Measurements from ENCODE around the gene SDK2.
A peak's percentile ranks its signal among the peaks of the same experiment; 100 is the strongest.

The SDK2 gene

DNA sequence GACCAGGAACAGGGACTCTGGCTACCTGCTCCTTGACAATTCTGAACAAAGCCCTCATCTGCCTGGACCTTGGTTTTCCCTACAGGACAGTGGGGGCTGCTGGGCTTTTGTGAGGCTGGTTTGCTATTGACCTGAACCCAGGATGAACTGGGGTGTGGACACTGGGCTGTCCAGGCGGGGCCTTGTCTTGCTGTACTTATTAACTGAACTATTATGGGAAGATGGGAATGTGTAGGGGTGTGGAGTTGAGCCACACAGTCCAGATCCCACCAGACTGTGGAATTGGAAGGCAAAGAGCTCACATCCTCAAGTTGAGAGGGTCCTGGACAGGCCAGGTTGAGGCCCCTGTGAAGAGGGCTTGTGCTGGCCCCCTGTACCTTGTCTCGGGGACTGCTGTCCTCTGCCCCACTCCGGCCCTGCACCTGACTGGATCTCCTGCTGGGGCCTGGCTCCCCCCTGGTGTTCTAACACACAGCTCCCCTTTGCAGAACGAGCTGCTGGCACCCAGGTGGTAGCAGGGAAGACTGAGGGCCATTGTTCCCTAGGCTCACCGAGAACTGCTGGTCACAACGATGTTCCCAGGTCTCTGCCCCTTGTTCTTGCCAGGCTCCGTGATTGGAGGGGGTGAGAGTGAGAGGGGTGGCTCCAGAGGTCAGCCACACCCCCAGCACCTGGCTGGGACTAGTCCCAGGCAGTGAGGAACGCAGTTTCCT, 280.6 kb downstream of the SDK2 start:
- DNase-seq (ENCODE audit: low spot score): no peak

- no peak for DNase-seq (ENCODE audit: low spot score)
Measured at GRCh38 chr17:73362697-73363096, 281.5 kb downstream of the SDK2 start.

GRCh38 chr17:73360961-73361761, 283.1 kb downstream of the SDK2 start:
- no peak for DNase-seq (ENCODE audit: low spot score)

- no peak for DNase-seq (ENCODE audit: low spot score)
Measured at GRCh38 chr17:73359987-73360410, 284.2 kb downstream of the SDK2 start.

DNA sequence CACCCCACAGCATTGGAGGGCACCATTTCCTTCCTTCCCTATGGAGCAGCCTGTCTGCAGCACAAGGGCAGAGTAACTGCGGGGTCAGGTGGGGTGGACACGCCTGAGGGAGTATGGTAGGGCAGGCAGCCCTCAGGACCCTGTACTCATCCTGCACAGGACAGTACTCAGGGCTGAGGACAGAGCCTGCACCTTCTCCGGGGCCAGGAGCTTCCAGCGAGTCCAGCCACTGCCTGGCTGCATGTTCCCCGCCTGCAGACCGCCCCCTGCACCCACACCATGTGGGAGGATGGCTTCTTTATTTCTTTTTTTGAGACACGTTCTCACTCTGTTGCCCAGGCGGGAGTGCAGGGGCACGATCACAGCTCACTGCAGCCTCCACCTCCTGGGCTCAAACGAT, 284.9 kb downstream of the SDK2 start:
- DNase-seq (ENCODE audit: low spot score): no peak

- DNase-seq (ENCODE audit: low spot score): no peak
Measured at GRCh38 chr17:73358668-73359067, 285.6 kb downstream of the SDK2 start.

GRCh38 chr17:73357981-73358380, 286.3 kb downstream of the SDK2 start:
- DNase-seq (ENCODE audit: low spot score): no peak

GRCh38 chr17:73357318-73357717, 286.9 kb downstream of the SDK2 start:
- DNase-seq (ENCODE audit: low spot score): no peak

GRCh38 chr17:73356561-73357170, 287.6 kb downstream of the SDK2 start:
- DNase-seq (ENCODE audit: low spot score): no peak

- DNase-seq (ENCODE audit: low spot score): no peak
Measured at GRCh38 chr17:73354423-73355284, 289.6 kb downstream of the SDK2 start.

DNA sequence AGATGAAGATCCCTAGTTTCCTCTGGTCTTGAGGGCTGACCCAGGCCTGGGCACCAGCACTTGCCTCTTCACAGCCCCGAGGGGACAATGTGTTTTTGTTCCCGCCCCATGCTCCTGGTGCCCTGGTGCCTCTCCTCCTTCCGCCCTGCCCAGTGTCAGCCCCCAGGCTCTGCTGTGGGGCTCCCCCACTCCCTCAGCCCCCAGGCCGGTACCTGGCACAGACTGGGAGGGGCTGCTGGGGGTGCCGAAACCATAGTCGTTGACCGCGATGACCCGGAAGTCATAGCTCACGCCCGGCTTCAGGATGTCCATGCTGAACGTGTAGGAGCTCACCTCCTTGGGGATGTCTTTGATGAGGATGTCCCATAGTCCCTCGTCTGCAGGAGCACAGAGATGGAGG, 292.0 kb downstream of the SDK2 start:
- DNase-seq (ENCODE audit: low spot score): no peak

GRCh38 chr17:73351764-73352163, 292.5 kb downstream of the SDK2 start:
- DNase-seq (ENCODE audit: low spot score): no peak

DNA sequence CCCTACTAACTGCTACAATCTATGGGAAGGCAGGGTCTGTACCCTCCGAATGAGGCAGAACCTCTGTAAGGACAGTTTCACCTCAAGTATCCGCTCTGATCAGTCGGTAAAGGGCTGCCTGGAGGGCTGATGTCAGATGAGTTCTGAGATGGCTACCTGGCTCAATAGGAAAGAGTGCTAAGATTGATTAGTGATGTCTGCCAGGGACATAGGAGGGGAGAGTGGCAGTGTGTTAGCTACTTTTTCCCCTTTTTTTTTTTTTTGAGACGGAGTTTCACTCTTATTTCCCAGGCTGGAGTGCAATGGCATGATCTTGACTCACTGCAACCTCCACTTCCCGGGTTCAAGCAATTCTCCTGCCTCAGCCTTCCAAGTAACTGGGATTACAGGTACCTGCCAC, 293.4 kb downstream of the SDK2 start:
- no peak for DNase-seq (ENCODE audit: low spot score)

DNA sequence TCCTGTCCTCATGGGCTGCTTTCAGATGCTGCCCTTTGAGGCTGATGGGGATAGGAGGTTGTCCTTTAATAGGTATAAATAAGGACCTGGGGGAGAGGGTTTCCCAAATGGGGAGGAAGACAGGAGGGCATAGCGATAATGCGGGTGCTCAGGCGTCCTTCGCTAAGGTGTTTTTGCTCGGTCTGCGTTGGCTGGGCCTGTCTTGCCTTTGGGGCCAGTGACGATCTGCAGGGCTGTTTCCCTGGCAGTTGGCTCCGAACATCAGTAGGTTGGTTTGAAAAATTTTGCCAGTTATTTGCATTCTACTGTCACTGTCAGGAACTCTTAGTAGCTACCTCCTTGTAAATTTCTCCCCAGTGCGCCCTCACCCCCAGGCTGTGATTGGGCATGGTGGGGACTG, 294.6 kb downstream of the SDK2 start:
- no peak for DNase-seq (ENCODE audit: low spot score)

DNA sequence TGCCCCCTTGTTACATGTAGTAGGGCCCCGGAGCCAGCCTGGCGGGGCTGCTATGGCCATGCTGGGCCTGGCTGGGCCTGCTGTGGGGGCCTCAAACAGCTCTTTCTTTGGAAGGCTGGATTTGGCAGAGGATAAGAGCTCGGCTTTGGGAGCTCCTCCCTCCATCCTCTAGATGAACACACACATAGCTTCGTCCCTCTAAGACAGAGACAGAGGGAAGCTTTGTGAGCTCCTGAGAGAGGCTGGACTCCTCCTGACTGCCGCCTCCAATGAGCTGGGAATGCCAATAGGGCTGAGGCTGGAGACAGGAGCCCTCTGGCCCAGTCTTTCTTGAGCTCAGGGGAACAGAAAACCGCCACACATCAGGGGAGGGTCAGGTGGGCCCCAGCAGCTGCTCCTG, 295.1 kb downstream of the SDK2 start:
- DNase-seq (ENCODE audit: low spot score): peak; percentile 90

DNA sequence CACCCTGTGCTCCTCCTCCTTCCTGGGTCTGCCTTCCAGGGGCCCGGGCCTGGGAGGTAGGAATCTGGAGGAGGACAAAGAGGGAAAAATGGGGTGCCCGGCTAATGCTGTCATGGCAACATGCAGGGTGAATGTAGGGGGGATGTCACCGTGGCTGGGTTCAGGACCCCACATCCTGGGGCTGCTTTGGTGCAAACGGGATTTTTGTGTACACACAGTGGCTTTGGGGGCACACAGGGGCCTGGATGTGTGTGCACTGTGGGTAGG, 295.5 kb downstream of the SDK2 start:
- no peak for DNase-seq (ENCODE audit: low spot score)

DNA sequence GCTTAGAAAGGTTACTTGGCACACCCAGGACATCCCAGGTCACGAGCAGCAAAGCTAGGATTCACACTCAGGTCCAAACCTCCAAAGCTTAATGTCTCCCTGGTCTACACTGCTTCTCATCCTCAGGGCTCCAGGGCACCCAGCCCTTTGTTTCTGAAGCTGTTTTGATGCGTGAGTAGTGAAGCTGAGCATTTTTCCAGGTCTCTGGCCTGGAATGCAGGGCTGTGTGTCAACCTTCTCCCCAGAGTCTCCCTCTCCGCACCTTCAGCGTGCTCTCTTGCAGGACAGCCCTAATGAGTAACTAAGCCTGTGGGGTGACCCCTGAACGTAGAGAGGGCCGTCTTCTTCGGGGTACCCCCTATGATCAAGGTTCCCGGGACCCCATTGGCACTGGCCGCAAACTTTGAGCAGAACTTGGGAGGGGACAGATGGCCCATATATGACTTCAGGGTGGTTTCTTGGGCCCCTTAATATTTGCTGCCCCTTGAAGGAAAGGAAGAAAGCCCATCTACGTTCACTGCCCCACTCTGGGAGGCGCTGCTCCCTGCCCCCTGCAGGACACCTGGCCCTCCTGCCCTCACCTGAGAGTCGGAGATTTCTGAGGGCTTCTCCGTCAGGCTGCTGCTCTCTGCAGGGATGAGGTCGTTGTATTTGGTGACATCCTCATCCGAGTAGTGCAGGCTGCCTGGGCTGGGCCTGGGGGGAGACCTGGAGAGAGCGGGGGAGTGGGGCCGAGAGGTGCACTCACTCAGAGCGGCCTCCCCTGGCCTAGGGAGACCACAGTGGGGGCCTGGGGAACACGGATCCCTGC, 296.0 kb downstream of the SDK2 start:
- no peak for DNase-seq (ENCODE audit: low spot score)

GRCh38 chr17:73347351-73347750, 296.9 kb downstream of the SDK2 start:
- DNase-seq (ENCODE audit: low spot score): peak; percentile 78

DNA sequence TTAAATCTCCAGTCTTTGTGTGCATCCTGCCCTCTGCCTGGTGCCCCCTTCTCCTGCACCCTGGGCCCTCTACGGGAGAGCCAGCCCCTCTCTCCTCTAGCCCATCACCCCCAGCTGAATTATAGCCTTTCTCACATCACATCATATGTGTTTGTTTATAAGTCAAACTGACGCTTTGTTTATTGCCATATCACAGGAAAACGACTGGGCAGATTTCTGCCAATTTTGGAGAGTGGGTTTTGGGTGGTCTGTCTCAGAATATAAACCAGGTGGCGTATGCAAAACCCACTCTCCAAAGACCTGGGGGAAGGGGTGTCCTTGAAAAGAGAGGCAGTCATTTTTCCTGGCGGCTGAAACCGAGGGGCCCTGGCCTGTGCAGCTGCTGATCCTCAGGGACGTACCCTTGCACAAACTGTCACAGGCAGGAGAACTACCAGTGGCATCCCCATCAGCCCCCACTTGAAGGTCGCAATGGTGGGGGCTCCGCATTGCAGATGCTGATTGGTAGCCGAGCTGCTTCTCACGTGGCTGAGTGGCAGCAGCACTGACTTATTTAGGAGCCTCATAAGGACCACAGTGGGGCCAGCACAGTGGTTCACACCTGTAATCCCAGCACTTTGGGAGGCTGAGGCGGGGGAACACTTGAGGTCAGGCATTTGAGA, 297.6 kb downstream of the SDK2 start:
- no peak for DNase-seq (ENCODE audit: low spot score)

DNA sequence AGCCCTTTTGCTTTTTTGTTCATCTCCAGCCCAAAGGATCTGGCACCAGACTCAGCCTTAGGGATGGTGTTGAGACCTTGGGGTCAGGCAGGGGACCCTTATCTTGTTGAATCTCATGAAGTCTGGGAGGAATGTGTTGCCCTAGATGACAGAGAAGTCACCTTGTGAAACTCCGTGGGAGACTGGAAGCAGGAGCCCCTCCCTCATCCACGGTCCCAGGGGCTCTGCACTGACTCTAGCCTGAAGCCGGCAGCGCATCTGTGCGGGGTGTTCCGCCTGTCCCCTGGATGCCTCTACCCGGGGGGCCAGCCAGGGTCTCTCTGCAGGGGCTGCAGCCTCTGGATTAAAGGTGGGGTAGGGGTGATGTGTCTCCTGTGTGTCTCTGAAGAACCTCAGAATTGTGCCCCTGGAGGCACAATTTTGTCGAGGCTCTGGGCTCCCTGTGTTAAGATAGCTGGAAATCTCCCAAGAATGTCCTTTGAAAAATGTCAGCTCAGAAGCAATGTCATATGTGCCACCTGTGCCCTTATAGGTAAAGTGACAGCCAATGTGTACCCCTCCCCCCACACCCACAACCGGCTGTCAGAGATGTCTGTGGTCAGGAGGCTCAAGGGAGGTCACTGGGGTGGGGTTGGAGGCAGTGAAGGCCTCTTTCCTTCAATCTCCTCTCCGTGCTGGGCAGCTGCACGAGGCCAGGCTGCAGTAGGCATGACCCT, 300.3 kb downstream of the SDK2 start:
- no peak for DNase-seq (ENCODE audit: low spot score)
